Thoracic aorta (tissue), 2 donors: ENCODE data around the gene RANBP17. TPM values are rescaled to one million over a fixed set of nuclear protein-coding genes. Genes with fewer than 3 reads are reported as not detected.

Experiments
- ATAC-seq: fragments of 150-250 bp; one replicate; pipeline ENCODE4 v1.8.0; 2017; ENCODE audit warnings: low read depth; ENCODE audit not compliant: insufficient number of reproducible peaks, low FRiP score
- DNase-seq: peaks from one replicate; pipeline ENCODE4 v3.0.0-alpha.2; 2020; ENCODE audit warnings: low spot score
- H3K27ac ChIP-seq, 2 donors: fragments of 200-600 bp; sonication (generic); 1 replicate in 1 of 2; 2 replicates in 1 of 2; pipeline ENCODE4 v1.5.1; 2016; ENCODE audit warnings: mild to moderate bottlenecking in 2 of 2, moderate library complexity in 2 of 2
- H3K27me3 ChIP-seq: fragments of 200-600 bp; sonication (generic); replicated peaks from 2 replicates; pipeline ENCODE4 v1.6.0; 2016; ENCODE audit warnings: mild to moderate bottlenecking; ENCODE audit not compliant: insufficient read depth
- H3K36me3 ChIP-seq: fragments of 200-600 bp; sonication (generic); one replicate; pipeline ENCODE4 v1.5.1; 2016
- H3K4me1 ChIP-seq, 2 donors: fragments of 200-600 bp; sonication (generic); 1 replicate in 1 of 2; 2 replicates in 1 of 2; pipeline versions ENCODE4 v1.5.1 to v1.6.0; 2016; ENCODE audit warnings: low read depth in 2 of 2, mild to moderate bottlenecking in 1 of 2; ENCODE audit not compliant: control insufficient read depth in 1 of 2
- H3K4me3 ChIP-seq: fragments of 200-600 bp; sonication (generic); 2 replicates; pipeline ENCODE4 v1.5.1; 2016; ENCODE audit warnings: mild to moderate bottlenecking
- H3K9me3 ChIP-seq: fragments of 200-600 bp; sonication (generic); 2 replicates; pipeline ENCODE4 v1.5.1; 2016
- CTCF ChIP-seq: fragments of 200-600 bp; sonication (generic); IDR thresholded peaks from one replicate; pipeline ENCODE4 v1.5.1; 2019; ENCODE audit warnings: antibody characterized with exemption
- total RNA-seq, 2 donors: library from RNA; depleted of rRNA; stranded (reverse); fragments of >200 nt; gene quantifications; one replicate each; pipeline versions ENCODE4 v1.1.0 to v1.2.3, GENCODE V29; 2016

Gene RANBP17
- total RNA-seq, 2 donors from 2014 or later = 8.4 to 31.1 TPM

GRCh38 chr5:171268700-171269620 is 407.1 kb downstream of the RANBP17 start:
- DNase-seq = no peak
- Histone ChIP-seq H3K27me3 (no peaks in the 10 kb centered on the region), H3K4me3 (no peak overlapping the region), H3K4me1 (no peaks in the 10 kb centered on the region), H3K36me3 (no peaks in the 10 kb centered on the region), H3K9me3 (no peaks in the 10 kb centered on the region), H3K27ac (no peak overlapping the region)
- no peak for TF ChIP-seq CTCF
- ATAC-seq = no peak

GRCh38 chr5:171269717-171270116 is 407.9 kb downstream of the RANBP17 start:
- Histone ChIP-seq H3K4me3 (no peak overlapping the region), H3K27me3 (no peaks in the 10 kb centered on the region), H3K27ac (no peak overlapping the region), H3K36me3 (no peaks in the 10 kb centered on the region), H3K9me3 (no peaks in the 10 kb centered on the region), H3K4me1 (no peaks in the 10 kb centered on the region)
- ATAC-seq (no peak), DNase-seq (no peak)
- no peak for TF ChIP-seq CTCF

- ATAC-seq (no peak), DNase-seq (no peak)
- Histone ChIP-seq H3K36me3 (no peaks in the 10 kb centered on the region), H3K27ac (no peak overlapping the region), H3K9me3 (no peaks in the 10 kb centered on the region), H3K4me3 (no peak overlapping the region), H3K27me3 (no peaks in the 10 kb centered on the region), H3K4me1 (no peaks in the 10 kb centered on the region)
- TF ChIP-seq CTCF = no peak
Measured at GRCh38 chr5:171270136-171270535, 408.3 kb downstream of the RANBP17 start.

- Histone ChIP-seq H3K27ac (no peak overlapping the region), H3K9me3 (no peaks in the 10 kb centered on the region), H3K4me1 (no peaks in the 10 kb centered on the region), H3K27me3 (no peaks in the 10 kb centered on the region), H3K4me3 (no peak overlapping the region), H3K36me3 (no peaks in the 10 kb centered on the region)
- DNase-seq (no peak), ATAC-seq (no peak)
- TF ChIP-seq CTCF = no peak
Measured at GRCh38 chr5:171271798-171272197, 410.0 kb downstream of the RANBP17 start.

- DNase-seq (no peak), ATAC-seq (no peak)
- Histone ChIP-seq H3K27me3 (no peaks in the 10 kb centered on the region), H3K27ac (no peak overlapping the region), H3K9me3 (no peaks in the 10 kb centered on the region), H3K4me1 (no peaks in the 10 kb centered on the region), H3K4me3 (no peak overlapping the region), H3K36me3 (no peaks in the 10 kb centered on the region)
- no peak for TF ChIP-seq CTCF
Measured at GRCh38 chr5:171272996-171273970, 411.5 kb downstream of the RANBP17 start.
